ENCODE results near the gene LTA.
"Not testable (repeated sequence)": the region's sequence is repeated elsewhere in the genome, so short reads cannot be mapped to it uniquely, and the experiment has no call there.

LTA gene

DNA sequence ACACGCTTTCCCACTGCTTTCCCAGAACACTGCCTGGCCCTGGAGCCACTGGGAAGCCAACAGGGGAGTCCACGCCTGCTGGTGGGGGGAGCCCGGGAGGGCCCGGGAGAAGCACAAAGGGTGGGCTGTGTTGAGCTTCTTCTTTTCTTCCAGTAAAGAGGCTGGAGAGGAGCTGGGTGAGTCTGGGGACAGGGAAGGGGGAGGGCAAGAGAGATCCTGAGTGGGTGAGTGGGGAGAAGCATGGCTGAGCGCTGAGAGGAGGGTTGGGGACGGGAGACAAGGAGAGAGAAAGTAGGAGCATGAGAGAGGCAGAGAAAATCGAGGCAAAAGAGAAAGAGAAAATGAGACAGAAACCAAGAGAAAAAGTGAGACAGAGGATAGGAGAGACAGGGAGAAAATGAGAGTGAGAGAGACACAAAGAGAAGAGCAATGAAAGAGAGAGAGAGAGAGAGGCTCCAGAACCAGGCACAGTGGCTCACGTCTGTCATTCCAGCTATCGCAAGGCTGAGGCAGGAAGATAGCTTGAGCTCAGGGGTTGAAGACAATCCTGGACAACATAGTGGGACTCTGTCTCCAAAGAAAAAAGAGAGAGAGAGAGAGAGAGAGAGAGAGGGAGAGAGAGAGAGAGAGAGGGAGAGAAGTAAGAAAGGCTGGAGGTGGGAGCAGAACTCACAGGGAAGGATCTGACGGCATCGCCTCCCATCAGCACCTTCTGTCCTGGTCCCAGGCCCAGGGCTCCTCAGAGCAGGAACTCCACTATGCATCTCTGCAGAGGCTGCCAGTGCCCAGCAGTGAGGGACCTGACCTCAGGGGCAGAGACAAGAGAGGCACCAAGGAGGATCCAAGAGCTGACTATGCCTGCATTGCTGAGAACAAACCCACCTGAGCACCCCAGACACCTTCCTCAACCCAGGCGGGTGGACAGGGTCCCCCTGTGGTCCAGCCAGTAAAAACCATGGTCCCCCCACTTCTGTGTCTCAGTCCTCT lies 16.0 kb downstream of the LTA start:
- no peak overlapping the region for H3K9ac ChIP-seq (ENCODE audit: low read length)
- H3K79me2 ChIP-seq (ENCODE audit: low read length): no peaks in the 10 kb centered on the region
- no peak overlapping the region for H3K27ac ChIP-seq (ENCODE audit: low read length)
- no peak overlapping the region for H2AFZ ChIP-seq (ENCODE audit: low read length)
- no peaks in the 10 kb centered on the region for H3K36me3 ChIP-seq (replicated peaks; ENCODE audit: insufficient read depth, low read length)
- H4K20me1 ChIP-seq (ENCODE audit: insufficient read depth, low read length): no peaks in the 10 kb centered on the region
- no peaks in the 10 kb centered on the region for H3F3A ChIP-seq (ENCODE audit: insufficient read depth, low read length)
- peak overlapping the region; percentile 67; the same call in 1 of the 2 replicates for H3K4me2 ChIP-seq (ENCODE audit: low read depth, low read length)
- no peak for TF ChIP-seq EZH2 (optimal IDR thresholded peaks at IDR 0.05; ENCODE audit: low read depth, low read length)
- no peak for TF ChIP-seq EZH2phosphoT487 (IDR thresholded peaks at IDR 0.05; ENCODE audit: low read length)
- TF ChIP-seq, protein P1, sequence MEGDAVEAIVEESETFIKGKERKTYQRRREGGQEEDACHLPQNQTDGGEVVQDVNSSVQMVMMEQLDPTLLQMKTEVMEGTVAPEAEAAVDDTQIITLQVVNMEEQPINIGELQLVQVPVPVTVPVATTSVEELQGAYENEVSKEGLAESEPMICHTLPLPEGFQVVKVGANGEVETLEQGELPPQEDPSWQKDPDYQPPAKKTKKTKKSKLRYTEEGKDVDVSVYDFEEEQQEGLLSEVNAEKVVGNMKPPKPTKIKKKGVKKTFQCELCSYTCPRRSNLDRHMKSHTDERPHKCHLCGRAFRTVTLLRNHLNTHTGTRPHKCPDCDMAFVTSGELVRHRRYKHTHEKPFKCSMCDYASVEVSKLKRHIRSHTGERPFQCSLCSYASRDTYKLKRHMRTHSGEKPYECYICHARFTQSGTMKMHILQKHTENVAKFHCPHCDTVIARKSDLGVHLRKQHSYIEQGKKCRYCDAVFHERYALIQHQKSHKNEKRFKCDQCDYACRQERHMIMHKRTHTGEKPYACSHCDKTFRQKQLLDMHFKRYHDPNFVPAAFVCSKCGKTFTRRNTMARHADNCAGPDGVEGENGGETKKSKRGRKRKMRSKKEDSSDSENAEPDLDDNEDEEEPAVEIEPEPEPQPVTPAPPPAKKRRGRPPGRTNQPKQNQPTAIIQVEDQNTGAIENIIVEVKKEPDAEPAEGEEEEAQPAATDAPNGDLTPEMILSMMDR (IDR thresholded peaks at IDR 0.05; ENCODE audit: low read length): no peak
- no peaks in the 10 kb centered on the region for H3K4me1 ChIP-seq (ENCODE audit: low read length)
- H3K9me2 ChIP-seq (replicated peaks; ENCODE audit: insufficient read depth, low read length): no peaks in the 10 kb centered on the region
- H3K27me3 ChIP-seq (replicated peaks; ENCODE audit: insufficient read depth, low read length): peaks cover 47% of the 10 kb centered on the region
- H3K9me3 ChIP-seq (replicated peaks; ENCODE audit: insufficient read depth, low read length): no peaks in the 10 kb centered on the region
- H3K4me3 ChIP-seq (ENCODE audit: low read length): no peak overlapping the region
- no peak for DNase-seq

DNA sequence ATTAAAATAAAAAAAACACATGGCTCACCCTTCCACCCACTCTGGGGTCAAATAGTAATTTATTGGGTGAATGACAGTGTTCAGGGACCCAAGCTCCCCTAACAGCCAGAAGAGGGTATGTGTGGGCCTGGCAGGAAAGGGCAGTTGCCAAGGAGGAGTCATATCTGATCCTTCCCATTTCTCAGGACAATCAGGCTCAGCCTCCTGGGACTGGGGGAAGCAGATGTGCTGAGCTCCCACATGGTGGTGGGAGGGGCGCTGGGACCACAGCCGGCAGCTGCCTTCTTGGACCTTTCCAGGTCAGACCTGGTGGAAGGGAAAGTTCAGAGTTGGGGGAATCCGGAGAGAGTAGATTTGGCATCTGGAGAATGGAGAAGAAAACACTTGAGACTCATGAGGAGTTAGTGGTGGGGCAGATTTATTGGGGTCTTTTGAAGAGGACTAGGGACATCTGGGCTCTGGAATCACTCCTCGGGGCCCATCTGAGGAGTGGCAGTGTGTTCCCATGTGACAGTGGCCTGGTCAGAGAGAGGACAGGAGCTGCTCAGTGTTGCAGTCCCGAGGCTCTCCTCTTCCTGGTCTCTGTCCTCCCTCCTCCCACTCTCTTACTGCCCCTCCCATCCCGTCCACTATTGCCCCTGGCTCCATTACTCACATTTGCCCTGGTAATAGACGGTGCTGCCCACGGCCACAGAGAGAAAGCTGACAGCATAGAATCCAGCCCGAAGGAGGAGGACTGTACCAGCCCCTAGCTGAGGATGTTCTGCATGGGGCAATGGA lies 17.0 kb downstream of the LTA start:
- no peak for DNase-seq
- H2AFZ ChIP-seq (ENCODE audit: low read length): no peak overlapping the region

DNA sequence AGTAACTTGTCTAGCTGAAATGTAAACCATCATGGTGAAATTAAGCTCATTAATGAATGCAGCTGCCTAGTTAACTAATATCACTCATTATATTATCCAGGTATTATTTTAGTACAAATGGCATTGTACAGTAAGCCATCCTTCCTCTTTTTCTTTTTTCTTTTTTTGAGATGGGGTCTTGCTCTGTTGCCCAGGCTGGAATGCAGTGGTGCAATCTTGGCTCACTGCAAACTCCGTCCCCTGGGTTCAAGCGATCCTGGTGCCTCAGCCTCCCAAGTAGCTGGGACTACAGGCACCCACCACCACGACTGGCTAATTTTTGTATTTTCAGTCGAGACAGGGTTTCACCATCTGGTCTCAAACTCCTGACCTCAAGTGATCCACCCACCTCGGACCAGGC lies 18.6 kb downstream of the LTA start:
- not testable (repeated sequence) for H3K9ac ChIP-seq (ENCODE audit: low read length); H3K4me2 ChIP-seq (ENCODE audit: low read depth, low read length); H3K9me3 ChIP-seq (replicated peaks; ENCODE audit: insufficient read depth, low read length); DNase-seq; H3K36me3 ChIP-seq (replicated peaks; ENCODE audit: insufficient read depth, low read length); H3K9me2 ChIP-seq (replicated peaks; ENCODE audit: insufficient read depth, low read length); H2AFZ ChIP-seq (ENCODE audit: low read length); H3K4me3 ChIP-seq (ENCODE audit: low read length); H3F3A ChIP-seq (ENCODE audit: insufficient read depth, low read length); H3K27ac ChIP-seq (ENCODE audit: low read length); H3K4me1 ChIP-seq (ENCODE audit: low read length); H3K79me2 ChIP-seq (ENCODE audit: low read length); H4K20me1 ChIP-seq (ENCODE audit: insufficient read depth, low read length)
- H3K27me3 ChIP-seq (replicated peaks; ENCODE audit: insufficient read depth, low read length): peaks cover 45% of the 10 kb centered on the region

More for the DNA sequence above, 17.0 kb downstream of the LTA start:
- H3K4me2 ChIP-seq (ENCODE audit: low read depth, low read length): no peak overlapping the region
- peaks cover 47% of the 10 kb centered on the region for H3K27me3 ChIP-seq (replicated peaks; ENCODE audit: insufficient read depth, low read length)
- no peaks in the 10 kb centered on the region for H3F3A ChIP-seq (ENCODE audit: insufficient read depth, low read length)
- no peaks in the 10 kb centered on the region for H4K20me1 ChIP-seq (ENCODE audit: insufficient read depth, low read length)
- no peak overlapping the region for H3K9ac ChIP-seq (ENCODE audit: low read length)
- no peaks in the 10 kb centered on the region for H3K36me3 ChIP-seq (replicated peaks; ENCODE audit: insufficient read depth, low read length)
- no peak overlapping the region for H3K4me3 ChIP-seq (ENCODE audit: low read length)
- H3K79me2 ChIP-seq (ENCODE audit: low read length): no peaks in the 10 kb centered on the region
- no peaks in the 10 kb centered on the region for H3K9me3 ChIP-seq (replicated peaks; ENCODE audit: insufficient read depth, low read length)
- no peaks in the 10 kb centered on the region for H3K9me2 ChIP-seq (replicated peaks; ENCODE audit: insufficient read depth, low read length)
- no peaks in the 10 kb centered on the region for H3K4me1 ChIP-seq (ENCODE audit: low read length)
- TF ChIP-seq EZH2 (optimal IDR thresholded peaks at IDR 0.05; ENCODE audit: low read depth, low read length): no peak
- TF ChIP-seq EZH2phosphoT487 (IDR thresholded peaks at IDR 0.05; ENCODE audit: low read length): no peak
- TF ChIP-seq, protein P1 (IDR thresholded peaks at IDR 0.05; ENCODE audit: low read length): no peak
- H3K27ac ChIP-seq (ENCODE audit: low read length): no peak overlapping the region
